Calu3 (cell line): ENCODE measurements around the gene PPIF. TPM values are rescaled to one million over a fixed set of nuclear protein-coding genes. Genes with fewer than 3 reads are reported as not detected.
"Not testable (repeated sequence)": the region's sequence is repeated elsewhere in the genome, so short reads cannot be mapped to it uniquely, and the experiment has no call there.

ENCODE experiments used
- BruUV-seq: library from RNA; stranded (reverse); fragments of 400-500 nt; replicated peaks from 2 replicates; lab custom pipeline; 2021; lab: Mats Ljungman, UMichigan
- CTCF ChIA-PET: fragments of 300-600 bp; sonication (Branson Sonifier 250); formaldehyde crosslinking; loops from one replicate; lab custom pipeline; 2022; ENCODE audit warnings: antibody characterized with exemption; lab: Charles Lee
- DNase-seq: peaks from one replicate; pipeline ENCODE4 v3.0.0; 2022
- H3K27ac Mint-ChIP-seq: one replicate; pipeline ENCODE4 v1.8.0; 2022; ENCODE audit warnings: mixed read lengths; ENCODE audit not compliant: unreplicated experiment
- H3K27me3 Mint-ChIP-seq: one replicate; pipeline ENCODE4 v1.8.0; 2022; ENCODE audit warnings: mixed read lengths; ENCODE audit not compliant: unreplicated experiment
- H3K36me3 Mint-ChIP-seq: one replicate; pipeline ENCODE4 v1.8.0; 2022; ENCODE audit warnings: mild to moderate bottlenecking, moderate library complexity, mixed read lengths; ENCODE audit not compliant: insufficient read depth, unreplicated experiment
- H3K4me1 Mint-ChIP-seq: one replicate; pipeline ENCODE4 v1.8.0; 2022; ENCODE audit warnings: mild to moderate bottlenecking, low read depth, mixed read lengths; ENCODE audit not compliant: unreplicated experiment
- H3K4me3 Mint-ChIP-seq: one replicate; pipeline ENCODE4 v1.8.0; 2022; ENCODE audit warnings: mild to moderate bottlenecking, low read depth, moderate library complexity, mixed read lengths; ENCODE audit not compliant: unreplicated experiment
- H3K9me3 Mint-ChIP-seq: one replicate; pipeline ENCODE4 v1.8.0; 2022; ENCODE audit warnings: low read depth, mixed read lengths; ENCODE audit not compliant: unreplicated experiment
- intact Hi-C: fragments of 100-400 bp; cut with micrococcal nuclease; formaldehyde crosslinking; loops from one replicate; pipeline ENCODE4 v1.10.0; 2022; ENCODE audit not compliant: unreplicated experiment
- total RNA-seq: library from RNA; stranded (reverse); gene quantifications from 2 replicates; pipeline ENCODE4 v1.2.3, GENCODE V29; 2022
- TF ChIP-seq, protein P1 (sequence below): fragments of 200-600 bp; IDR thresholded peaks from one replicate; pipeline ENCODE4 v1.8.0; 2022; ENCODE audit warnings: antibody characterized with exemption; ENCODE audit not compliant: unreplicated experiment

Gene PPIF
- total RNA-seq, 1 experiment from 2014 or later = 77.2 TPM

DNA sequence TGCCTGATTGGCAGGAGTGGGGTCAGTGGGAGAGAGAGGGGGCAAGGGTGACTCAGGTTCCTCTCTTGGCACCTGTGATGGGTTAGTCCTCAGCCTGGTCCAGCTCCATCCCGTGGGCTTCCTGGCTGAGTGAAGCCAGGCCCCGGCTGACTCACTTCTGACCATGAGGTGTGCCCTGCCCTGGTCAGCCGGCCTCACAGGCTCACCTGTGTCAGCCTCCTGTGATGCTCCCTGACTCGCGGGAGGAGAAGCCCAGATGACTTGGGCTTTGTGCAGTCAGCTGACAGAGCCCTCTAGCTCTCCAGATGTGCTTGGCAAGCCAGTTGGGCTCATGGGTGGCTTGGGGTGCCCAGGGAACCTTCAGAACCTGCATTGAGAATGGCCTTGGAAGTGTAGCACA, 16.0 kb upstream of the PPIF start:
- Mint-ChIP-seq H3K9me3 (no peaks in the 10 kb centered on the region), H3K4me3 (no peak overlapping the region), H3K4me1 (no peaks in the 10 kb centered on the region), H3K27me3 (peaks cover 18% of the 10 kb centered on the region), H3K27ac (no peak overlapping the region), H3K36me3 (no peaks in the 10 kb centered on the region)
- CTCF ChIA-PET = interaction anchor here (0.6 kb wide), 1 partner anchor 43 kb away, joined by 3 read pairs; no protein-coding TSS in a partner anchor
- no TSS peak for BruUV-seq
- intact Hi-C loops = no loop called here
- TF ChIP-seq, protein P1, sequence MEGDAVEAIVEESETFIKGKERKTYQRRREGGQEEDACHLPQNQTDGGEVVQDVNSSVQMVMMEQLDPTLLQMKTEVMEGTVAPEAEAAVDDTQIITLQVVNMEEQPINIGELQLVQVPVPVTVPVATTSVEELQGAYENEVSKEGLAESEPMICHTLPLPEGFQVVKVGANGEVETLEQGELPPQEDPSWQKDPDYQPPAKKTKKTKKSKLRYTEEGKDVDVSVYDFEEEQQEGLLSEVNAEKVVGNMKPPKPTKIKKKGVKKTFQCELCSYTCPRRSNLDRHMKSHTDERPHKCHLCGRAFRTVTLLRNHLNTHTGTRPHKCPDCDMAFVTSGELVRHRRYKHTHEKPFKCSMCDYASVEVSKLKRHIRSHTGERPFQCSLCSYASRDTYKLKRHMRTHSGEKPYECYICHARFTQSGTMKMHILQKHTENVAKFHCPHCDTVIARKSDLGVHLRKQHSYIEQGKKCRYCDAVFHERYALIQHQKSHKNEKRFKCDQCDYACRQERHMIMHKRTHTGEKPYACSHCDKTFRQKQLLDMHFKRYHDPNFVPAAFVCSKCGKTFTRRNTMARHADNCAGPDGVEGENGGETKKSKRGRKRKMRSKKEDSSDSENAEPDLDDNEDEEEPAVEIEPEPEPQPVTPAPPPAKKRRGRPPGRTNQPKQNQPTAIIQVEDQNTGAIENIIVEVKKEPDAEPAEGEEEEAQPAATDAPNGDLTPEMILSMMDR = no peak
- no peak for DNase-seq

DNA sequence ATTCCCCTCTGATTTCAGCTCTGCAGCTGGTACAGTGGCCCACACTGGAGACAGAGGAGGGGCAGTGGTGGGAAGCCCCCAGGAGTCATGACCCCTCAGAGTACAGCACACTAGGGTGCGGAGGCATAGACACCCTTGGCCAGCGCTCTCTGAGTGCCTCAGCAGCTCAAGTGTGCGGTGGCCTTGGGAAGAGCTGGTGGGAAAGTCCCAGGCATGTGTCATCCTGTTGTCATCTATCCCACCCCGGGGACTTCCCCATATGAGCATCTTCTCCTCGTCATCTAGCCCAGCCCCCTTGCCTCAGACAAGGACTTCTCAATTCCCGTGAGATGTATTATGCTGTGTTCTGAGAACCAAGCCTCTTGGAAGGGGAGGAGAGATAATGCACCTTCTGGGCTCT, 15.6 kb upstream of the PPIF start:
- TF ChIP-seq, protein P1 = no peak
- Mint-ChIP-seq H3K4me3 (no peak overlapping the region), H3K27ac (no peak overlapping the region), H3K36me3 (no peaks in the 10 kb centered on the region), H3K9me3 (no peaks in the 10 kb centered on the region), H3K27me3 (peaks cover 22% of the 10 kb centered on the region), H3K4me1 (no peaks in the 10 kb centered on the region)
- intact Hi-C loops = no loop called here
- no peak for DNase-seq
- CTCF ChIA-PET = no interaction called here
- BruUV-seq = no TSS peak

DNA sequence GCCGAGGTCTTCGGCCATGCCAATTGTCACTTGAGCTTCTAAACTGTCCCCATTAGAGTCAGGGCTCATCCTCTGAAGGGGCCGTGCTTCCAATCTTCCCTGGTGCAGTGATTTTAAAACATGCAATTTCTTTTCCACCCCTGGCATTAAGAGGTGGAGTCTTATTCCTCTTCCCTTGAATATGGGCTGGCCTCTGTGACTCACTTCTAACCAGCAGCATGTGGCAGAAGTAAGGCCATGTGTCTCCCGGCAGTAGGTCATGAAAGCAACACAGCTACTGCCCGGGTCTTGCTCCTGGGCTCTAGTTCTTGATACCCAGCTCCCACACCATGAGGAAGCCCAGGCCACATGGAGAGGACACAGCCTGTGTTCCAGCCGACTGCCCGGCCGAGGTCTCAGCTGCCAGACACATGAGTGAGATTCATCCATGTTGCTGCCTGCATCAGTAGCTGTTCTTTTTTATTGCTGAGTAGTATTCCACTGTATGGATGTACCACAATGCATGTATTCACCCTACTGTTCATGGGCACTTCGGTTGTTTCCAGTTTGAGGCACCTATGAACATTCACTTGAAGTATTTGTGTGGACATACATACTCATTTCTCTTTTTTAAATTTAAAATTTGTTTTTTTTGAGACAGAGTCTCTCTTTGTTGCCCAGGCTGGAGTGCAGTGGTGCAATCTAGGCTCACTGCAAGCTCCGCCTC, 14.5 kb upstream of the PPIF start:
- CTCF ChIA-PET, DNase-seq, H3K4me3 Mint-ChIP-seq, H3K36me3 Mint-ChIP-seq, BruUV-seq, H3K4me1 Mint-ChIP-seq, H3K9me3 Mint-ChIP-seq, intact Hi-C loops, H3K27ac Mint-ChIP-seq: not testable (repeated sequence)
- peaks cover 28% of the 10 kb centered on the region for H3K27me3 Mint-ChIP-seq

DNA sequence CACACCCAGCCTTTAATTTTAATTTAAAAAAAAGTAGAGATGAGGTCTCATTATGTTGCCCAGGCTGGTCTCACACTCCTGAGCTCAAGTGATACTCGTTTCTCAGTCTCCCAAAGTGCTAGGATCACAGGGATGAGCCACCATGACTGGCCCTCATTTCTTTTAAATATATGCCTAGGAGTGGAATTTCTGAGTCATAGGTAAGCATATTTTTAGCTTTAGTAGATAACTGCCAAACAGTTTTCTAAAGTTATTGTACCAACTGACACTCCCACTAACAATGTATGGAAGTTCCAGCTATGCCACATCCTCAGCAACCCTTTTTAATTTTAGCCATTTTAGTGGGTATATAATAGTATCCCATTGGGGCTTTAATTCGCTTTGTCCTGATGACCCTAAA, 13.8 kb upstream of the PPIF start:
- no peak for DNase-seq
- Mint-ChIP-seq H3K36me3 (no peaks in the 10 kb centered on the region), H3K4me3 (no peak overlapping the region), H3K4me1 (no peaks in the 10 kb centered on the region), H3K27ac (no peak overlapping the region), H3K9me3 (no peaks in the 10 kb centered on the region), H3K27me3 (peaks cover 28% of the 10 kb centered on the region)
- BruUV-seq = no TSS peak
- intact Hi-C loops = no loop called here
- TF ChIP-seq, protein P1 = no peak
- CTCF ChIA-PET = no interaction called here

DNA sequence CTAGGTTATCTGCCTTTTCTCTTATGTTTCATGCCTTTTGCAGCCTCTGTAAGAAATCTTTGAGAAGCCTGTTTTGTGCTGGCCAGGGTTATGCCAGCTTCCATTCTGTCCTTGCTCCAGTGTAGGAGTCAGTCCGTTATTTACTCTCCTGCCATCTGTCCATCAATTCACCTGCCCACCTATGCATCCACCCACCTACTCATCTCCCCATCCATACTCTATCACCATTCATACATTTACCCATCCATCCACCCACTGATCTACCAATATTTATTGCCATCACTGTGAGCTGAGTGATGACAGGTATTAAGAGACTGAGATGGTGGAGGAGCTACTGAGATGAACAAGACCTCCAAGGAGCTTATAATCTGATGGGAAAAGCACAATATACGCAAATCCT, 12.7 kb upstream of the PPIF start:
- H3K36me3 Mint-ChIP-seq = no peaks in the 10 kb centered on the region
- intact Hi-C loops = no loop called here
- H3K27me3 Mint-ChIP-seq = peaks cover 28% of the 10 kb centered on the region
- no TSS peak for BruUV-seq
- no peak overlapping the region for H3K4me3 Mint-ChIP-seq
- H3K27ac Mint-ChIP-seq = no peak overlapping the region
- H3K9me3 Mint-ChIP-seq = no peaks in the 10 kb centered on the region
- no peaks in the 10 kb centered on the region for H3K4me1 Mint-ChIP-seq
- CTCF ChIA-PET = interaction anchor here (1.1 kb wide), 1 partner anchor 17 kb away, joined by 6 read pairs; no protein-coding TSS in a partner anchor
- DNase-seq = no peak
- TF ChIP-seq, protein P1 = no peak
